GM10266 (cell line): Measurements from ENCODE around the gene SAV1.

Experiments used
- DNase-seq: peaks from one replicate; pipeline ENCODE4 v3.0.0; 2012; ENCODE audit errors: extremely low spot score
- TF ChIP-seq, protein P1 (sequence below): IDR thresholded peaks from 2 replicates; pipeline ENCODE4 v1.5.1; 2012; ENCODE audit warnings: mild to moderate bottlenecking, low read depth; ENCODE audit not compliant: control insufficient read depth, insufficient read depth; ENCODE audit errors: missing control alignments

SAV1 gene

DNA sequence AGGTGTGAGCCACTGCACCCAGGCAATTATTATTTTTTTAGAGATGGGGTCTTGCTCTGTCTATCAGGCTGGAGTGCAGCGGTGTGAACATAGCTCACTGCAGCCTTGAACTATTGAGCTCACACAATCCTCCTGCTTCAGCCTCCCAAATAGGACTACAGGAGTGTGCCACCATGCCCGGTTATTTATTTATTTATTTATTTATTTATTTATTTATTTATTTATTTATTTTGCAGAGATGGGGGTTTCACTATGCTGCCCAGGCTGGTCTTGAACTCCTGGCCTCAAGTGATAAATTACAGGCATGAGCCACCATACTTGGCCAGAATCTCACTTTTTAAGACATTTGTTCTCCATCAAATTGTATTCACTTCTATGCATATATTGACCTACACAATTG is 51.8 kb downstream of the SAV1 start:
- TF ChIP-seq, protein P1, sequence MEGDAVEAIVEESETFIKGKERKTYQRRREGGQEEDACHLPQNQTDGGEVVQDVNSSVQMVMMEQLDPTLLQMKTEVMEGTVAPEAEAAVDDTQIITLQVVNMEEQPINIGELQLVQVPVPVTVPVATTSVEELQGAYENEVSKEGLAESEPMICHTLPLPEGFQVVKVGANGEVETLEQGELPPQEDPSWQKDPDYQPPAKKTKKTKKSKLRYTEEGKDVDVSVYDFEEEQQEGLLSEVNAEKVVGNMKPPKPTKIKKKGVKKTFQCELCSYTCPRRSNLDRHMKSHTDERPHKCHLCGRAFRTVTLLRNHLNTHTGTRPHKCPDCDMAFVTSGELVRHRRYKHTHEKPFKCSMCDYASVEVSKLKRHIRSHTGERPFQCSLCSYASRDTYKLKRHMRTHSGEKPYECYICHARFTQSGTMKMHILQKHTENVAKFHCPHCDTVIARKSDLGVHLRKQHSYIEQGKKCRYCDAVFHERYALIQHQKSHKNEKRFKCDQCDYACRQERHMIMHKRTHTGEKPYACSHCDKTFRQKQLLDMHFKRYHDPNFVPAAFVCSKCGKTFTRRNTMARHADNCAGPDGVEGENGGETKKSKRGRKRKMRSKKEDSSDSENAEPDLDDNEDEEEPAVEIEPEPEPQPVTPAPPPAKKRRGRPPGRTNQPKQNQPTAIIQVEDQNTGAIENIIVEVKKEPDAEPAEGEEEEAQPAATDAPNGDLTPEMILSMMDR, result no peak
- no peak for DNase-seq

DNA sequence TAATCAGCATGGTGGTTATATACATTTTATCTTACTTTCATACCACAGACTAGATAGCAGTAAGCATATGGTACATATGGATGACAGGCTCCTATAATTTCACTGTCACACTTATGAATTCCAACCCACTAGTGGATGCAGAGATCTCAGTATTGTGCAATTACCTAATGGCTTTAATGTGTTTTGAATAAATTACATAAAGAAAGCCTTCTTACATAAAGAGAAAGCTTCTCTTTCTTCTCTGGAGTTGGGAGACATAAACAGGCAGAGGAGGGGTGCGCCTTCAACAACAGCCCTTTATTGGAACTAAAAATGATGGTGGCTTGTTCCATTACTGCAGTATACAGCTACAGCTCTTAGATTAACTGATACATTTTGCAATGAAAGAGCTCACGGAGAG is 52.6 kb downstream of the SAV1 start:
- DNase-seq, result no peak
- TF ChIP-seq, protein P1, result no peak

DNA sequence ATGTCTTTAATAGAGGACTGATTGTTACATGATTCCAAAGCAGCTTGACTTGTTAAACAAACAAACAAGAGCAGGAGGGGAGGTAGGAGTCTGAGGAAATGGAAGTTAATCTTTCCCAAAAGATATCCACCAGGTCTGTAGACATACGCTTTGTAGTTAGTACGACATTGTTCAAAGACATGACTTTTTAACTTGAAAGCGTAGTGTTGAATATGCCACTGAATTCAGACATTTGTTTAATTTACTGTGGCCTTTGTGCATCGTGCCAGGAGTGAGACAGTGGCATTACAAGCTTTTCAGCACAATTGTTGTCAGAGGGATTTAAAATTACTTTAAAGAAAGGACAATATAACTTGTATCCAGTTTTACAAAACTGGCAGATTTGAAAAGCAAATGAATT is 53.0 kb downstream of the SAV1 start:
- TF ChIP-seq, protein P1, result no peak
- DNase-seq, result no peak

DNA sequence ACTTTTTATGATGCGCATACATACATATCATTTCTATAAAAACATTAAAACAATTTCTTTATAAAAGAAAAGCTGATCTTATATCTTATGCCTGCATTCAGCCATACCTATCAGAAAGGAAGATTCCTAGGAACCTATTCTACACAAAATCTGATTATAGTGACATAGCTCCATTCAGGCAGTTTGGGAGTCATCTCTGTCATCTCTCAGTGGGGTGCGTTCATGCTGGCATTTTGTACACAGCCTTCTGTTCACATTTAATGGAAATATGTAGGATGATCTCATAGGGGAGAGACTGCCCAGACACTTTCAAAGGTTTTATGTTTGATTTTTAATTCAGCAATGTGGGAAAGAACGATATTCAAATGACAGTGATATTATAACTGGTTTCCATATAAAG is 55.3 kb downstream of the SAV1 start:
- TF ChIP-seq, protein P1, result no peak
- DNase-seq, result no peak

DNA sequence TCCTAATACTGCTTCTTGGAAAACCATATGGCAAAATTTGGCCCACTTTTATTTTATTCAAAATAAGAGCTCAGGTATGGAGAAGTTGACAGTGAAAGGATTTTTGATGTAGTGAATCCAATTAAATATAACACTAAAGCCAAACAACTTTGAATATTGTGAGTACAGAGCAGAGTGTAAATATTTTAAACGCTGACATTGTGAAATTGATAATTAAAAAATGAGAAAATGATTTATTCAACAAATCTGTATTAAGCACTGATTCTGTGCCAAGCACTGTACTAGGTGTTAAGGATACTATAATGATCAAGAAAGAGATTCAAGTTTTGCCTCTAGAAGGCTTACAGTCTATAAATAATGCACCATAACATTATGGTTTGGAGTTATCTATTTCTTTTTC is 57.6 kb downstream of the SAV1 start:
- TF ChIP-seq, protein P1, result no peak

DNA sequence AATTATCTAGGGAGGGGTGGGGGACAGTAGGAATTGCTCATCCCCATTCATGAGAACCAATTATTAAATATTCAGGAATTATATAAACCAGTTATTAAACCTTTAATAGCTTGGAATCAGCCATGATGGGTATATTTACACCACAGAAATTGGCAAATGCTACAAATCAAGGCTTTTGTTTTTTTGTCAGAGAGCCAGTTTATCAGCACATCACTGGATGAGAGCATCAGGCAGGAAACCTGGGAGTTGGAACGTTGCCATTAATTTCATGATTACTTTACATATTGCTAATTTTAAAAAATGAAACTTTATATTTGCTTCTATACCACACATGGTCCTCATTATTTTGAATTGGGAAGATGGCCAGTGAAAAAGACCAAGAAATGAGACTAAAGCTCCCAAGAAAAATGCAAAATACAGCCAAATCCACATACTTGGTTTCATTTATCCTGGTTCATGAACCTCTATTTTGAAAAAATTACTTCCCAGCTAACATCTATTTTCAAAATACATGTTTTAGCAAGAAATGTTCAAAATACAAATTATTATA is 59.7 kb downstream of the SAV1 start:
- TF ChIP-seq, protein P1, result no peak
- no peak for DNase-seq

More for the DNA sequence above, 57.6 kb downstream of the SAV1 start:
- no peak for DNase-seq

DNA sequence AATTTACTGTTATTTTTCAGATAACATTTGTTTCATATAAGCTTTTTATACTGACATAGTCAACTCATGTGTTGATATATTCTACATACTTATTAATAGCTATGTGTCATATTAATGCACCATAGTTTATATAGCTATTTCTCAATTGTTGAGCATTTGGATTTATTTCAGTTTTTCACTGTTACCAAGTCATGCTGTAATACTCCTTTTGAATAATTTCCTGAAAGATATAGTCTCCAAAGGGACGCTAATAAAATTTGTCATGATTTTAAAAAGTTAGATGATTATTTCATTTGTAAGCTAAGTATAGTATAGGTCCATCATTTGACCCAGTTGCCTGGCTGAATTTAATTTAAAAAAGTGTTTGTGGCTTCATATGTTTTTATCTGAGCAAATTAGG is 60.3 kb downstream of the SAV1 start:
- DNase-seq, result no peak

More for the DNA sequence above, 60.3 kb downstream of the SAV1 start:
- TF ChIP-seq, protein P1, result no peak
